SU-DHL-6 (cell line): ENCODE results near the gene CCNY.

Experiments
- H2AFZ ChIP-seq: fragments of 200-600 bp; sonication (generic); 2 replicates; pipeline ENCODE4 v1.6.1; 2014; ENCODE audit warnings: low read depth, mild to moderate bottlenecking, moderate library complexity, mixed read lengths, antibody characterized with exemption, low read length; ENCODE audit not compliant: severe bottlenecking
- H3F3A ChIP-seq: fragments of 200-600 bp; shearing (Covaris generic); 2 replicates; pipeline ENCODE4 v1.6.0; 2016; ENCODE audit warnings: antibody characterized with exemption, mild to moderate bottlenecking; ENCODE audit not compliant: insufficient read depth
- H3K27ac ChIP-seq: fragments of 200-600 bp; sonication (generic); 2 replicates; pipeline ENCODE4 v1.5.1; 2016; ENCODE audit warnings: low read depth, mild to moderate bottlenecking, low read length, moderate library complexity, mixed read lengths
- H3K27me3 ChIP-seq: fragments of 200-600 bp; sonication (generic), shearing (Covaris generic); 2 replicates; pipeline ENCODE4 v1.6.0; 2014; ENCODE audit warnings: mild to moderate bottlenecking, low read length
- H3K36me3 ChIP-seq: fragments of 200-600 bp; sonication (generic); 2 replicates; pipeline ENCODE4 v1.6.1; 2014; ENCODE audit warnings: mild to moderate bottlenecking, low read length, mixed read lengths
- H3K4me2 ChIP-seq: fragments of 300-600, 200-600 bp; shearing (Covaris generic), sonication (generic); 2 replicates; pipeline ENCODE4 v1.6.0; 2014; ENCODE audit warnings: low read length, low read depth, mild to moderate bottlenecking; ENCODE audit not compliant: poor library complexity, severe bottlenecking
- H3K4me3 ChIP-seq: fragments of 200-600 bp; sonication (generic); 2 replicates; pipeline ENCODE4 v1.5.1; 2014; ENCODE audit warnings: antibody characterized with exemption, low read length, mild to moderate bottlenecking, mixed read lengths; ENCODE audit not compliant: insufficient read depth, poor library complexity, severe bottlenecking
- H3K79me2 ChIP-seq: fragments of 200-600 bp; sonication (generic); 2 replicates; pipeline ENCODE4 v1.6.1; 2014; ENCODE audit warnings: mild to moderate bottlenecking, low read length, moderate library complexity; ENCODE audit not compliant: insufficient read depth
- H3K9ac ChIP-seq: fragments of 200-600 bp; sonication (generic); 2 replicates; pipeline ENCODE4 v1.7.0; 2014; ENCODE audit warnings: mild to moderate bottlenecking, low read length
- H3K9me2 ChIP-seq: fragments of 200-600 bp; sonication (generic); replicated peaks from 2 replicates; pipeline ENCODE4 v1.6.1; 2014; ENCODE audit warnings: low read length; ENCODE audit not compliant: insufficient read depth
- H3K9me3 ChIP-seq: fragments of 200-600 bp; sonication (generic); 2 replicates; pipeline ENCODE4 v1.6.1; 2014; ENCODE audit warnings: low read length, mixed read lengths; ENCODE audit not compliant: insufficient read depth
- H4K20me1 ChIP-seq: fragments of 200-600 bp; sonication (generic); 2 replicates; pipeline ENCODE4 v1.6.1; 2014; ENCODE audit warnings: low read depth, mild to moderate bottlenecking, antibody characterized with exemption, low read length, moderate library complexity, mixed read lengths
- CTCF ChIP-seq: fragments of 200-600 bp; sonication (generic); IDR thresholded peaks from one replicate; pipeline ENCODE4 v1.5.1; 2017; ENCODE audit warnings: antibody characterized with exemption, mild to moderate bottlenecking, low read length, moderate library complexity; ENCODE audit not compliant: insufficient read depth, poor library complexity, severe bottlenecking
- EZH2phosphoT487 ChIP-seq: fragments of 200-600 bp; sonication (generic), shearing (Covaris generic); conservative IDR thresholded peaks from 2 replicates; pipeline ENCODE4 v1.6.1; 2018; ENCODE audit warnings: mild to moderate bottlenecking, antibody characterized with exemption, low read length, moderate library complexity, mixed read lengths

Gene CCNY

GRCh38 chr10:35440016-35440415, 103.7 kb downstream of the CCNY start:
- no peak overlapping the region for H3K4me2 ChIP-seq
- no peaks in the 10 kb centered on the region for H3K27me3 ChIP-seq
- no peak overlapping the region for H3K9ac ChIP-seq
- H2AFZ ChIP-seq: no peak overlapping the region
- no peak overlapping the region for H3K27ac ChIP-seq
- H3K4me3 ChIP-seq: no peak overlapping the region
- peaks cover 1% of the 10 kb centered on the region; the same call in 1 of the 2 replicates for H3K79me2 ChIP-seq
- H3K9me3 ChIP-seq: peaks cover 18% of the 10 kb centered on the region; the same call in 1 of the 2 replicates
- no peaks in the 10 kb centered on the region for H3K9me2 ChIP-seq
- H3F3A ChIP-seq: no peaks in the 10 kb centered on the region
- TF ChIP-seq CTCF (no peak), EZH2phosphoT487 (no peak)
- H4K20me1 ChIP-seq: no peaks in the 10 kb centered on the region
- no peaks in the 10 kb centered on the region for H3K36me3 ChIP-seq

GRCh38 chr10:35442028-35442427, 105.7 kb downstream of the CCNY start:
- H3K9me2 ChIP-seq: no peaks in the 10 kb centered on the region
- H3K79me2 ChIP-seq: no peaks in the 10 kb centered on the region
- peaks cover 18% of the 10 kb centered on the region; the same call in 1 of the 2 replicates for H3K9me3 ChIP-seq
- no peaks in the 10 kb centered on the region for H3F3A ChIP-seq
- no peak overlapping the region for H3K4me3 ChIP-seq
- no peaks in the 10 kb centered on the region for H3K27me3 ChIP-seq
- H2AFZ ChIP-seq: no peak overlapping the region
- no peak for TF ChIP-seq CTCF
- no peak for TF ChIP-seq EZH2phosphoT487
- no peak overlapping the region for H3K4me2 ChIP-seq
- no peak overlapping the region for H3K9ac ChIP-seq
- no peak overlapping the region for H3K27ac ChIP-seq
- no peaks in the 10 kb centered on the region for H4K20me1 ChIP-seq
- H3K36me3 ChIP-seq: no peaks in the 10 kb centered on the region

GRCh38 chr10:35442592-35442991, 106.3 kb downstream of the CCNY start:
- Histone ChIP-seq H2AFZ (no peak overlapping the region), H3K4me2 (no peak overlapping the region), H3K79me2 (no peaks in the 10 kb centered on the region), H3K27ac (no peak overlapping the region), H3K4me3 (no peak overlapping the region), H3K36me3 (no peaks in the 10 kb centered on the region), H3K27me3 (no peaks in the 10 kb centered on the region), H3K9me2 (no peaks in the 10 kb centered on the region), H4K20me1 (no peaks in the 10 kb centered on the region), H3K9ac (no peak overlapping the region), H3F3A (no peaks in the 10 kb centered on the region), H3K9me3 (peaks cover 18% of the 10 kb centered on the region; the same call in 1 of the 2 replicates)
- TF ChIP-seq EZH2phosphoT487: no peak
- no peak for TF ChIP-seq CTCF

GRCh38 chr10:35443858-35444257, 107.5 kb downstream of the CCNY start:
- TF ChIP-seq CTCF: no peak
- no peak for TF ChIP-seq EZH2phosphoT487
- H3K9ac ChIP-seq: no peak overlapping the region
- no peaks in the 10 kb centered on the region for H3K79me2 ChIP-seq
- no peaks in the 10 kb centered on the region for H3K36me3 ChIP-seq
- no peak overlapping the region for H3K4me3 ChIP-seq
- H4K20me1 ChIP-seq: no peaks in the 10 kb centered on the region
- H3K9me2 ChIP-seq: no peaks in the 10 kb centered on the region
- no peaks in the 10 kb centered on the region for H3K27me3 ChIP-seq
- H3K27ac ChIP-seq: no peak overlapping the region
- H3K9me3 ChIP-seq: peaks cover 18% of the 10 kb centered on the region; the same call in 1 of the 2 replicates
- no peak overlapping the region for H3K4me2 ChIP-seq
- no peak overlapping the region for H2AFZ ChIP-seq
- H3F3A ChIP-seq: no peaks in the 10 kb centered on the region
